Measurements from ENCODE around the gene IL9R.

The IL9R gene

DNA sequence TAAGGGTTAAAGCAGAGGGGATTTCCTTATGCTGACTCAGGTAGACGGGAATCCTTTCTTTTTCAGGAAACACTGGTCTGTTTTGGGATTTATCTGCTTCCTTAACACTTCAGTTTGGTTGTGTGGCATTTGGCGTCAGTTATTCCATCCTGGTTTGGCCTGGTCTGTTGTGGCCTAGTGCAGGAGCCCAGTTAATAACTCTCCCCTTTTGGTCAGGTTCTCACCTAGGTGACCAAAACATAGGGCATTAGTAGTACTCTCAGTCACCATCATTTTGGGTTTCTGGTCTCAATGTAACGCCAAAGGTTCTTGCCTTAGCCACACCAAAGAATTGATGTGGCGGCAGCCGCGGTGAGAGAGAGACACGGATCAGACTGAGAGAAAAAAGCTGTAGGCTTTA is 39.7 kb upstream of the IL9R start:
- Histone ChIP-seq H3K4me3 (ENCODE audit: insufficient read depth, low read length, poor library complexity, severe bottlenecking) (no peak overlapping the region), H4K20me1 (ENCODE audit: low read depth, low read length) (no peaks in the 10 kb centered on the region), H3K79me2 (ENCODE audit: insufficient read depth, low read length) (no peaks in the 10 kb centered on the region), H2AFZ (ENCODE audit: low read depth, low read length, severe bottlenecking) (no peak overlapping the region), H3K9ac (ENCODE audit: low read length) (no peak overlapping the region), H3K9me2 (replicated peaks; ENCODE audit: insufficient read depth, low read length) (no peaks in the 10 kb centered on the region), H3K9me3 (ENCODE audit: insufficient read depth, low read length) (no peaks in the 10 kb centered on the region), H3K4me2 (ENCODE audit: low read depth, low read length, poor library complexity, severe bottlenecking) (no peak overlapping the region), H3K27ac (ENCODE audit: low read depth, low read length) (no peak overlapping the region), H3F3A (ENCODE audit: insufficient read depth) (no peaks in the 10 kb centered on the region), H3K27me3 (ENCODE audit: low read length) (no peaks in the 10 kb centered on the region), H3K36me3 (ENCODE audit: low read length) (no peaks in the 10 kb centered on the region)
- TF ChIP-seq EZH2phosphoT487 (conservative IDR thresholded peaks at IDR 0.05; ENCODE audit: low read length) (no peak), CTCF (IDR thresholded peaks at IDR 0.05; ENCODE audit: insufficient read depth, low read length, poor library complexity, severe bottlenecking) (no peak)

- no peaks in the 10 kb centered on the region for H4K20me1 ChIP-seq (ENCODE audit: low read depth, low read length)
- H3K79me2 ChIP-seq (ENCODE audit: insufficient read depth, low read length): no peaks in the 10 kb centered on the region
- H3K36me3 ChIP-seq (ENCODE audit: low read length): no peaks in the 10 kb centered on the region
- H3K27me3 ChIP-seq (ENCODE audit: low read length): no peaks in the 10 kb centered on the region
- TF ChIP-seq CTCF (IDR thresholded peaks at IDR 0.05; ENCODE audit: insufficient read depth, low read length, poor library complexity, severe bottlenecking) (no peak), EZH2phosphoT487 (conservative IDR thresholded peaks at IDR 0.05; ENCODE audit: low read length) (no peak)
- no peak overlapping the region for H3K4me3 ChIP-seq (ENCODE audit: insufficient read depth, low read length, poor library complexity, severe bottlenecking)
- H3K9ac ChIP-seq (ENCODE audit: low read length): no peak overlapping the region
- no peak overlapping the region for H3K4me2 ChIP-seq (ENCODE audit: low read depth, low read length, poor library complexity, severe bottlenecking)
- no peak overlapping the region for H3K27ac ChIP-seq (ENCODE audit: low read depth, low read length)
- H2AFZ ChIP-seq (ENCODE audit: low read depth, low read length, severe bottlenecking): no peak overlapping the region
- no peaks in the 10 kb centered on the region for H3K9me2 ChIP-seq (replicated peaks; ENCODE audit: insufficient read depth, low read length)
- no peaks in the 10 kb centered on the region for H3F3A ChIP-seq (ENCODE audit: insufficient read depth)
- no peaks in the 10 kb centered on the region for H3K9me3 ChIP-seq (ENCODE audit: insufficient read depth, low read length)
Observed at GRCh38 chrX:155959018-155959587, 38.4 kb upstream of the IL9R start.

- Histone ChIP-seq H2AFZ (ENCODE audit: low read depth, low read length, severe bottlenecking) (no peak overlapping the region), H3K9me2 (replicated peaks; ENCODE audit: insufficient read depth, low read length) (no peaks in the 10 kb centered on the region), H3K79me2 (ENCODE audit: insufficient read depth, low read length) (no peaks in the 10 kb centered on the region), H3K9me3 (ENCODE audit: insufficient read depth, low read length) (no peaks in the 10 kb centered on the region), H3K36me3 (ENCODE audit: low read length) (no peaks in the 10 kb centered on the region), H3K27ac (ENCODE audit: low read depth, low read length) (no peak overlapping the region), H3F3A (ENCODE audit: insufficient read depth) (no peaks in the 10 kb centered on the region), H3K4me3 (ENCODE audit: insufficient read depth, low read length, poor library complexity, severe bottlenecking) (no peak overlapping the region), H3K9ac (ENCODE audit: low read length) (no peak overlapping the region), H3K27me3 (ENCODE audit: low read length) (no peaks in the 10 kb centered on the region), H3K4me2 (ENCODE audit: low read depth, low read length, poor library complexity, severe bottlenecking) (no peak overlapping the region), H4K20me1 (ENCODE audit: low read depth, low read length) (no peaks in the 10 kb centered on the region)
- TF ChIP-seq CTCF (IDR thresholded peaks at IDR 0.05; ENCODE audit: insufficient read depth, low read length, poor library complexity, severe bottlenecking): no peak
- no peak for TF ChIP-seq EZH2phosphoT487 (conservative IDR thresholded peaks at IDR 0.05; ENCODE audit: low read length)
Observed at GRCh38 chrX:155962906-155963305, 34.6 kb upstream of the IL9R start.
